GM12892 (cell line): ENCODE results near the gene DENND2C.

Source experiments
- POLR2A ChIP-seq: IDR thresholded peaks from 2 replicates; pipeline ENCODE4 v1.6.1; 2011; ENCODE audit warnings: low read depth, low read length, control low read depth
- POLR2AphosphoS5 ChIP-seq: IDR thresholded peaks from 2 replicates; pipeline ENCODE4 v1.6.1; 2011; ENCODE audit warnings: low read depth, low read length, control low read depth
- TAF1 ChIP-seq: IDR thresholded peaks from 2 replicates; pipeline ENCODE4 v1.6.1; 2011; ENCODE audit warnings: low read depth, mild to moderate bottlenecking, control low read depth, low read length, borderline replicate concordance

DNA sequence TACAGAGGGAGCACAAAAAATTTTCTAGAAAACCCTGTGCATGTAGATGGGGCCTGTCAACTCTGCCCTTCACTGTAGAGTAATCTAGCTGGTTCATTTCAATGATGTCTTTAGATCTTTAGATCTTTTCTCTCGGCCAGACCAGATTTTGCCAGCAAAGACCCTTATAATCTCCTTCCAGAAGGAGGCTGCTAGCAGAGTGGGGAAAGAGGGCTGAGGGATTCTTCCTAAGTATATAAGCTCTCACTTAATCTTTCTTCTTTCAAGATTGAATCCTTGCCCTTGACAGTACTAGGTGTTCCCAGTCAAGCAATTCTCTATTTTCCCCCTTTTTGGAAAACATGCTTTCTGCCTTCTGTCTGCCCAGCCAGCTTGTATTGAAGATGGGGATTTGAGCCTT, 122.8 kb downstream of the DENND2C start:
- TF ChIP-seq POLR2A (no peak), POLR2AphosphoS5 (no peak), TAF1 (no peak)
